NCI-H2081 (cell line): ENCODE results near the gene PRKCI.
"Not testable (repeated sequence)": the region's sequence is repeated elsewhere in the genome, so short reads cannot be mapped to it uniquely, and the experiment has no call there.

Experiments
- DNase-seq, 2 experiments: peaks; one replicate each; lab custom pipeline; 2025; lab: John Stamatoyannopoulos, UW

The PRKCI gene

GRCh38 chr3:170343859-170344258 is 121.6 kb downstream of the PRKCI start:
- DNase-seq = not testable (repeated sequence)

GRCh38 chr3:170344971-170345370 is 122.7 kb downstream of the PRKCI start:
- DNase-seq = no peak

GRCh38 chr3:170346481-170347392 is 124.5 kb downstream of the PRKCI start:
- no peak for DNase-seq

GRCh38 chr3:170350515-170351413 is 128.5 kb downstream of the PRKCI start:
- DNase-seq = no peak

- DNase-seq = no peak
Measured at GRCh38 chr3:170352936-170353335, 130.7 kb downstream of the PRKCI start.

- DNase-seq = no peak
Measured at GRCh38 chr3:170353485-170353884, 131.3 kb downstream of the PRKCI start.

GRCh38 chr3:170354760-170355159 is 132.5 kb downstream of the PRKCI start:
- DNase-seq = no peak
